HL-60/S4 (cell line): ENCODE measurements around the gene AMPD3.

Experiments
- in situ Hi-C: fragments of 300-500 bp; cut with MboI; formaldehyde crosslinking; loops from 2 replicates; pipeline ENCODE4 v1.14.3; 2022; ENCODE audit warnings: low sequenced_read_pairs

AMPD3 gene

DNA sequence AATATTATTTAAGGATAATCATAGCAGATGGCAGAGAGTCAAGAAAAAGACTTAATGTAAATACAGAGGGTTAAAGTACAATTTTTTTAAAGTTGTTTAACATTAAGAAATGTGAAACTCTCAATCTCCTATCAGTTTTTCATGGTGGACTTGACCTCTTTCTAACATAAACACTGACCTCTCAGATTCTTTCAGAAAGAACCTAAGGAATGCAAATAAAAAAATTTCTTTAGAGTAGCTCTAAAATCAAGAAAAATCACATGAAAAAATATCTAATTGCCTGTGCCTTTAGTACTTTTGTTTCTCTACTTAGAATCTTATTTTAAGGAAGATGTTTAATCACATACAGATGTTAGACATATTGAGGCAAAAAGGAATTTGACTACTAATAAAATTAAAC lies 73.1 kb downstream of the AMPD3 start:
- in situ Hi-C loops: no loop called here

- in situ Hi-C loops: no loop called here
These were observed 74.2 kb downstream of the AMPD3 start for GRCh38 chr11:10529279-10529678.

- in situ Hi-C loops: no loop called here
These were observed 77.5 kb downstream of the AMPD3 start for GRCh38 chr11:10532526-10532925.

DNA sequence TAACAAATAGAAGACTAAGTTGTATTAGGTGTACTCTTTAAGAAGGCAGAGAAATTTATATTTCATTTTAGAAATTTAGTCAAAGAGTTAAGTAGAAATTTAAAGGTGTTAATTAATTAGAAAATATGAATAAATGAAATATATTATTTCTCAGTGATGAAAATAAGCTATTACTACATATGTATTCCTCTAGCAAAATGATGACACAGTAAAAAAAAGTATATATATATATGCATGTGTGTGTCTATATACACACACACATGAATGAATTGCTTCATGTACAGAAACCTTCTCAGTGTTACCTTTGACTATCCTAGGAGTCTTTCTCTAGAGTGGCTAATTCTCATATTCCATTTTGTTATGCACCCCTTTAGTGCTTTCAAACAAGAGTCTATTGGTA lies 78.3 kb downstream of the AMPD3 start:
- in situ Hi-C loops: no loop called here

- in situ Hi-C loops: no loop called here
These were observed 79.3 kb downstream of the AMPD3 start for GRCh38 chr11:10534316-10534715.

- in situ Hi-C loops: no loop called here
These were observed 82.5 kb downstream of the AMPD3 start for GRCh38 chr11:10537600-10537999.

GRCh38 chr11:10538924-10539323 lies 83.9 kb downstream of the AMPD3 start:
- in situ Hi-C loops: no loop called here

- in situ Hi-C loops: no loop called here
These were observed 84.3 kb downstream of the AMPD3 start for GRCh38 chr11:10539339-10539738.

GRCh38 chr11:10540546-10540914 lies 85.5 kb downstream of the AMPD3 start:
- in situ Hi-C loops: no loop called here

DNA sequence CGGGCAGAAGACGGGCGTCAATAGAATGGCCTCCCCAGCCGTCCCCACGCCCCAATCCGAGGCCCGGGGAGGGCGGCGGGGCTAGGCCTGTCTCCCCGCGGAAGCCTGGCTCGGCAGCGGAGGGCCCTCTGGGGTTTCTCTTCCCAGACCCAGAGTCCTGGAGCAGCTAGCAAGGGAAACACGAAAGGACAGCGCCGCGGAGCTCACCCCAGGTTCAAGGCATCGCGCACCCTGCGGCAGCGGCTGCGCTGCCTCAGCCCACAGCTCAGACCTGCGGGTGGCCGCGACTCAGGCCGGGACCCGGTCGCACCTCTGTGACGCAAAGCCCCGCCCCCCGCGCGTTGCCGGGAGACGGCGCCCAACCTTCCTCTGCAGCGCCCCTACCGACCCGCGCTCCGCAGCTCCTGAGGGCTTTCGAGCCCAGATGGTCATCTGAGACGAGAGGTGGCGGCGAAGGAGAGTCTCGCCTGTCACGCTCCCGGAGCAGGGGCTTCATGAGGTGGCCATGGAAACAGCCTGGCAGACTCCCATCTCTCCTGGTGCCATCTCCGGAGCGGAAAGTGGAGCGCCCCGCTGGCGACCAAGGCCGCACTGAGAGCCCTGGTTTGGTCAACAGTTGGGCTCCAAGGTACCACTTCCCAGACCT lies 86.0 kb downstream of the AMPD3 start, which contains the start of gene RNF141:
Gene RNF141 (minus strand): TSS at position 273 of the 646 bp plus-strand sequence. CDS start 7,029 bp downstream, outside the sequence.
- in situ Hi-C loops: no loop called here

- in situ Hi-C loops: no loop called here
These were observed 86.5 kb downstream of the AMPD3 start for GRCh38 chr11:10541561-10541930.

- in situ Hi-C loops: no loop called here
These were observed 87.7 kb downstream of the AMPD3 start for GRCh38 chr11:10542776-10543175.

GRCh38 chr11:10543782-10544181 lies 88.7 kb downstream of the AMPD3 start:
- in situ Hi-C loops: no loop called here

- in situ Hi-C loops: no loop called here
These were observed 89.7 kb downstream of the AMPD3 start for GRCh38 chr11:10544491-10545465.

GRCh38 chr11:10550503-10551289 lies 95.6 kb downstream of the AMPD3 start:
- in situ Hi-C loops: no loop called here

- in situ Hi-C loops: no loop called here
These were observed 96.2 kb downstream of the AMPD3 start for GRCh38 chr11:10551290-10551592.

DNA sequence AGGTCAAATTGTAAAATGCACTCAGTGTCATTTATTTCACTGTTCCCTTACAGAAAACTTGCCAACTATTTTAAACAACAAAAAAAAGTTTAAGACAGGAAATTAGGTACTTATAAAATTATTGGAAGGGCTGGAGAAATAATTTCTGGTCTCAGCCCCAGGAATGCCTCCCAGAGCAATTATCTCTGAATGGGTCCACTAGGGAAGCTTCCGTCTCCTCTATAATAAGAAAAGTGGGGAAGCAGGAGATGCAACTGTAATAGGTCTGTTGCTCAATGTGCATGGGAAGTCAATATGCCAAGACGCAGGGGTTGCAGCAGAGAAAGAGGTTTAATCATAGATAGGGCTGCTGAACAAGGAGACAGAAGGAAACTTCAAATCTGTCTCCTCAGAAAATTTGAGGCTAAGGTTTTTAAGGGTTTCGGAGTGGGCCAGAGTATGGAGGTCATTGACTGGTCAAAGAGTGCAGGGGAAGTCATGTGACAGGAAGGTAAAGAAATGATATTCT lies 96.8 kb downstream of the AMPD3 start:
- in situ Hi-C loops: no loop called here

DNA sequence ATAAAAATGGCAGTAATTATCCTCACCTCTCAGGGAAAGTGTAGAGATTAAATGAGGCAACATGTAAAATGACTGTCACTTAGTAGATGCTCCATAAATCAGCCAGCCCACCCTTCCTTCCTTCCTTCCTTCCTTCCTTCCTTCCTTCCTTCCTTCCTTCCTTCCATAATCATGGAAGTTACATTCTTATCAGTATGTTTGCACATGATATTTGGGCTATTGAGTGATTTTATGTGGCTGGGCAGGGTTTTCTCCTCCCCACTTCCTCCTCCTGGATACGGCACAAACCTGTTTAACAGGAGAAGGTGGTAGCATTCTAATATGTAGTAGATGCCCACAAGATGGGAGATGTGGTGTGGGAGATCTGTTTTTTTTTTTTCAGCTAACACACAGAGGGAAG lies 101.5 kb downstream of the AMPD3 start:
- in situ Hi-C loops: no loop called here
